ENCODE results near the gene STX18.
"Not testable (repeated sequence)": the region's sequence is repeated elsewhere in the genome, so short reads cannot be mapped to it uniquely, and the experiment has no call there.

STX18 gene

DNA sequence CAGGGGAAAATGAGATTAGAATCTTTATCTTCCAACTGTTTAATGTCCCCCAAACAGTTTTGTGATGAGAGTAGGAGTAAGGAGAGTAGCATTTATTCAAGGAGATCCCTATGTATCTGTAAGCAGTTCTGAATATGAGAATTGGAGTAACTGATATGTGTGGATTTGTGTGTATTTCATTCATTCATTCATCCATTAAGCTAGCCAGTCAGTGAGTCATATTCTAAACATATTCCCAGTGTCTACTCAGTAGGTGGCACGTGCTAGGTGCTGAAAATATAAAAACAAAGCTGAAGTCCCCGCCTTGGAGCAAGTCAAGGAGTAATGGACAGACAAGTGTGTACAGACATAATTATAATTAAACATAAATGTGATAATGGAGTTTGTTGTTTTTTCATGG lies 12.4 kb upstream of the STX18 start:
- DNase-seq = no peak

- not testable (repeated sequence) for DNase-seq
These were observed 10.2 kb upstream of the STX18 start for GRCh38 chr4:4552042-4552441.

DNA sequence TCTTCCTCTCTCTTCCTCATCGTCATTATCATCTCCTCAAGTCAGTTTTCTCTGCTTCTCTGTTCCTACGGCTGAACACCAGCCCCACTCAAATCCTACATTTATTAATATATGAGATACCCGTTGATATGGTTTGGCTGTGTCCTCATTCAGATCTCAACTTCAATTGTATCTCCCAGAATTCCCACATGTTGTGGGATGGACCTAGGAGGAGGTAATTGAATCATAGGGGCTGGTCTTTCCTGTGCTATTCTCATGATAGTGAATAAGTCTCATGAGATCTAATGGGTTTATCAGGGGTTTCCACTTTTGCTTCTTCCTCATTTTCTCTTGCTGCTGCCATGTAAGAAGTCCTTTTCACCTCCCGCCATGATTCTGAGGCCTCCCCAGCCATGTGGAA lies 8.3 kb upstream of the STX18 start:
- DNase-seq = not testable (repeated sequence)

GRCh38 chr4:4549534-4549933 lies 7.7 kb upstream of the STX18 start:
- no peak for DNase-seq

GRCh38 chr4:4542774-4543485 lies 1.1 kb upstream of the STX18 start:
- DNase-seq = no peak

DNA sequence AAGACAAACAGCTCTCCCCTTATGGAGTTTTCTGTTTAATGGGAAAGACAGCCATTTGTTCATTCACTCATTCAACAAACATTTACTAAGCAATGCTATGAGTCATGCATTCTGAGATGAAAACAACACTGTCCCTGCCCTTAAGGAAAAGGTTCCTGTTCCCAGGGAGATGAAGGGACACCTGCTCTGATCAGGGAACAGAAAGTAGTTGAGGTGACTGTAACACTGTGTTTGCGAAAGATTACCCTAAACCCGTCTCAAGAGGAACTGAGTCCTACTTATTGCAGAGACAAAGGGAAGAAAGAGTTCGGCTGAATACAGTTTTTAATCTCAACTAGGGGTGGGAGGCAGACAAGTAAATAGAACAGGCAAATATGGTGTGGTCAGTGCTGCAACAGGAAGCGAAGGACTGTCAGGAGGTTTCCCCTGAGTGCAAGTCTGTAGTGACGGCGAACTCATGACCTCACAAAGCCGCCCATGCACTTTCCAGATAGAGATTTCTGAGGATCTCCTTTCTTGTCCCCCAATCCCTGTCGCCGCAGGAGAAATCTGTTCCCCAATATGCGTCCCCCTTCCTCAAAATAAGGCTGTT lies 712 bp downstream of the STX18 start:
- DNase-seq = peak; percentile 8

GRCh38 chr4:4539481-4539880 lies 2.4 kb downstream of the STX18 start:
- no peak for DNase-seq

- no peak for DNase-seq
These were observed 6.3 kb downstream of the STX18 start for GRCh38 chr4:4535590-4535989.

GRCh38 chr4:4534515-4535145 lies 7.2 kb downstream of the STX18 start:
- DNase-seq = no peak

- DNase-seq = no peak
These were observed 8.2 kb downstream of the STX18 start for GRCh38 chr4:4533461-4534169.

- no peak for DNase-seq
These were observed 9.3 kb downstream of the STX18 start for GRCh38 chr4:4532371-4533154.

DNA sequence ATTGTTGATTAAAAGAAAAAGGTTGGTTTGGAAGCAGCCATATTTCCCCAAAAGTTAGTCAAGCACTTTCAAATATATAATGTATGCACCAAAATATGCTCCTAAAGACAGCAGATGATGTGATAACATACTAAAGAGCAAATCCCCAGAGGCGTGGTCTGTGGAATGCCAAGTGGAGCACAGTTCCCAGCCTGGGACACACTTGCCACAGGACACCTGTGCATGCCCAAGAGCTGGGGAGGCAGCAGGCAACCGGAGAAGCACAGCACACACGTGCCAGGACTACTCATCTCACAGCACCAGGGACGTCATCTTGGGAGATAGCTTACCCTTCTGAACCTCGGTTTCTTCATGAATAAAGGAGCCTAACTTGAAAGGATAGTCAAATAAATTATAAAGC lies 12.5 kb downstream of the STX18 start:
- DNase-seq = no peak

DNA sequence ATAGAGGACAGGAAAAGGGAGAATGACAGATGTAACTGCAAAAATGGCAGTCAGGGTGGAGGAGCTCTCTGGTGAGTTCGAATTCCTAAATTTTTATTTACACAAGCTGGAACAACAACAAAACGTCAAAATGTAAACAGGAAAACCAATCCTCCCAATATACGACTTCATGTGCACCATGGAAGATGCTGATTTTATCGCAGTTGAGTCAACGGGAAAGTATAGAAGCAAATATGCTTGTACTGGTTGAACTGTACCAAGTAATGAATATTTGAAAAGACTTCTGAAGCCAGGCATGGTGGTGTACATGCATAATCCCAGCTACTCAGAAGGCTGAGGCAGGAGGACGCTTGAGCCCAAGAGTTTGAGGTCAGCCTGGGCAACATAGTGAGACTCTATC lies 15.4 kb downstream of the STX18 start:
- DNase-seq = no peak

DNA sequence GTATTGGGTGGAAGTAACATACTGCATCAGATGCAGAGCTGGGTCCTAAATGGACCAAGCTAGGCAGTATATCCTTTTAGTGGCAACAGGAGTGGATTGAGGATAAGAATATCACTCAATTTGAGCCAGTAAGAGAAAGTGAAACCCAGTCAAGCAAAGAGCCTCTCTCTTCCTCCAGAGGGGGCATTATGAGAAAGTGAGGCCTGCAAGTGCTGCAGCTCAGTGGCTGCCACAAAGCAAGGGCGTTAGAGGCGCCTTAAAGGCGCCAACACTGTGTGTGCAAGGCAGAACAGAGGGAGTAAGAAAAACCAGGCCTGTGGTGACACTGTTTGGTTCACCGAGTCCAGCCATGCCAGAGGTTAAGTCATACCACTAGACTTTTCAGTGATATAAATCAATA lies 17.5 kb downstream of the STX18 start:
- peak; percentile 11 for DNase-seq

DNA sequence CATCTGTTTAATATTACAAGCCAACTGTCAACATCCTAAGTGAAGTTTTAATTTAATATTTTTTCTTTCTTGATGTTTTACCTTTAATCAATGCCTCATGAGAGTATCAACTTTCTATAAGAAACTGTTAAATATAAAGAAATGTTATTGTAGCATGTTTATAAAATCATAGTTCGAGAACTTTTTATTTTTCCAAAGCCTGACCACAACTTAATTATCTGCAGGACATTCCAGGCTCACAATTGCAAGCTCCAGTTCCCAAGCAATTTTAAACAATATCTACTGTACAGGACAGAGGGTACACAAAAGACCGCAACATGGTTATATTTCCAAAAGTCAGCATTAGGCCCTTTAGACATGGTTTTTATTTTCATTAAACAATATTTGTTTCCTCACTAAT lies 20.1 kb downstream of the STX18 start:
- DNase-seq = no peak

- DNase-seq = no peak
These were observed 20.7 kb downstream of the STX18 start for GRCh38 chr4:4521136-4521535.

- DNase-seq = no peak
These were observed 22.5 kb downstream of the STX18 start for GRCh38 chr4:4519297-4519894.

GRCh38 chr4:4518747-4519146 lies 23.1 kb downstream of the STX18 start:
- no peak for DNase-seq

GRCh38 chr4:4514786-4515185 lies 27.1 kb downstream of the STX18 start:
- no peak for DNase-seq

GRCh38 chr4:4512282-4512681 lies 29.6 kb downstream of the STX18 start:
- no peak for DNase-seq

GRCh38 chr4:4510641-4511040 lies 31.2 kb downstream of the STX18 start:
- not testable (repeated sequence) for DNase-seq

- no peak for DNase-seq
These were observed 32.3 kb downstream of the STX18 start for GRCh38 chr4:4509521-4509920.

DNA sequence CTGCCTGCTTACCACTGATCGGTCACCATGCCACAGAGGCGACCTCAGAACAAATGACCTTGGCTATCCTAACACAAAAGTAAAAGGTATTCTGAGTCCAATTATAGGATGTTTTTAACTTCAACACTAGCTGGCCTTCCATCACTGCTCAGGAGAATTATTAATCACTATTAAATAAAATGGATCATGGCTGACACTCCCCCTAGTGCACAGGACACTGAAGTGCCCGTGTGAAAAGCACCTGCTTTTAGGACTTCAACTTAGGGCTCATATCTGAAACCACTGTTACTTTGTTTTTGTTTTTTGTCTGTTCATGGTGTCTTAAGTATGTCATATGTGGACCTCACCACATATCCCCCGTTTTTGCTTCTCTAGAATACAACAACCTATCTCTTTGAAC lies 33.9 kb downstream of the STX18 start:
- DNase-seq = no peak
